Activated T-helper 2 cell treated with anti-CD3 and anti-CD28 coated beads, Interferon-gamma antibody, Interleukin-2, Interleukin-4, amounts not matched to agents 10 μg/mL and 5 μg/mL and 100 μg/mL, durations not matched to agents 14 hours and 24 hours and 36 hours (primary cell): ENCODE results near the gene C4orf50. TPM values are rescaled to one million over a fixed set of nuclear protein-coding genes. Genes with fewer than 3 reads are reported as not detected.

Experiments
- DNase-seq: peaks from one replicate; pipeline ENCODE4 v3.0.0; 2021; ENCODE audit warnings: low spot score
- H3K27ac Mint-ChIP-seq: one replicate; pipeline ENCODE4 v1.8.0; 2021; ENCODE audit warnings: mixed read lengths
- H3K27me3 Mint-ChIP-seq: one replicate; pipeline ENCODE4 v1.8.0; 2021; ENCODE audit warnings: low read depth, mixed read lengths
- H3K36me3 Mint-ChIP-seq: one replicate; pipeline ENCODE4 v1.8.0; 2021; ENCODE audit warnings: low read depth, mixed read lengths
- H3K4me1 Mint-ChIP-seq: one replicate; pipeline ENCODE4 v1.8.0; 2021; ENCODE audit warnings: low read depth, mixed read lengths
- H3K4me3 Mint-ChIP-seq: one replicate; pipeline ENCODE4 v1.8.0; 2021; ENCODE audit warnings: low read depth, mild to moderate bottlenecking, moderate library complexity, mixed read lengths
- H3K9me3 Mint-ChIP-seq: one replicate; pipeline ENCODE4 v1.8.0; 2021; ENCODE audit warnings: mixed read lengths
- intact Hi-C: fragments of 100-400 bp; cut with micrococcal nuclease; formaldehyde crosslinking; loops from one replicate; pipeline ENCODE4 v1.15.1; 2023
- total RNA-seq: library from RNA; stranded (reverse); gene quantifications from 2 replicates; pipeline ENCODE4 v1.2.3, GENCODE V29; 2022

Gene C4orf50
- total RNA-seq, 1 donor from 2014 or later, result 0.18 TPM

DNA sequence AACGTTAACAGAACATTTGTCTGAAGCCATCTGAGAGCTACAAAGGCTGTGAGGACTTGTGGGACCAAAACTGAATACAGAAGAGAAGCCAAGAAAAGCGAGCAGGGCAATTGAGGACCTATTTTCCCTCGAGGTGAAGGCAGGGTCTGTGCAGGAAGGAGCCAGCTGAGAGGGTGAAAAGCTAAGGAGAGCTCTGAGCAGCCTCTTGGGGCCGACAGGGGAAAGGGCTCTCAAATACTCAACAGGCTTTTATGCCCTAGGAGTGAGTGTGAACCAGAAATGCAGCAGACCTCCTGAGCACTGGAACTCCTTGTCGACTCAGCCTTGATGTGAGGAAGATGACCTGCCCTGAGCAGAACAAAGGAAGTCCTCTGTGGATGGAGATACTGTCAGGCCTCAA lies 54.2 kb downstream of the C4orf50 start:
- intact Hi-C loops, result no loop called here
- Mint-ChIP-seq H3K27me3 (no peaks in the 10 kb centered on the region), H3K4me3 (no peak overlapping the region), H3K9me3 (no peaks in the 10 kb centered on the region), H3K27ac (no peak overlapping the region), H3K4me1 (no peaks in the 10 kb centered on the region), H3K36me3 (no peaks in the 10 kb centered on the region)
- DNase-seq, result no peak

DNA sequence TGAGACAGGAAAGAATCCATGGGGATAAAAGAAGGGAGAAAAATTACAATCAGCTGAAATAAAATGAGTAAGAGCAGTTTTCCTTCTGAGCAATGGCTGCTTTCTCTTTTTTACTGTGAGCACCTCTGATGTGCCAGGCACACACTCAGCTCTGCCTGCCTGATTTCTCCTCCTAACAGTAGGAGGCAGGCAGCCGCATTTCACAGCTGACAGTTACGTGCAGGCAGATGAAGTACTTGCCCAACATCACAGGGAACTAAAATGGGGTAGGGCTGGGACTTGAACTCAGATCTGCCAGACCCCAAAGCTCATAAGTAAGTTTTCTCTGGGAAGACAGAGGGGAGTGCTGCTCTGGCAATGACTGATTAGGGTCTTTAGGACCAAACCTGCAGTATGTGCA lies 54.6 kb downstream of the C4orf50 start:
- no peak overlapping the region for H3K27ac Mint-ChIP-seq
- H3K4me1 Mint-ChIP-seq, result no peaks in the 10 kb centered on the region
- intact Hi-C loops, result no loop called here
- no peaks in the 10 kb centered on the region for H3K9me3 Mint-ChIP-seq
- H3K27me3 Mint-ChIP-seq, result no peaks in the 10 kb centered on the region
- no peak for DNase-seq
- no peaks in the 10 kb centered on the region for H3K36me3 Mint-ChIP-seq
- no peak overlapping the region for H3K4me3 Mint-ChIP-seq

DNA sequence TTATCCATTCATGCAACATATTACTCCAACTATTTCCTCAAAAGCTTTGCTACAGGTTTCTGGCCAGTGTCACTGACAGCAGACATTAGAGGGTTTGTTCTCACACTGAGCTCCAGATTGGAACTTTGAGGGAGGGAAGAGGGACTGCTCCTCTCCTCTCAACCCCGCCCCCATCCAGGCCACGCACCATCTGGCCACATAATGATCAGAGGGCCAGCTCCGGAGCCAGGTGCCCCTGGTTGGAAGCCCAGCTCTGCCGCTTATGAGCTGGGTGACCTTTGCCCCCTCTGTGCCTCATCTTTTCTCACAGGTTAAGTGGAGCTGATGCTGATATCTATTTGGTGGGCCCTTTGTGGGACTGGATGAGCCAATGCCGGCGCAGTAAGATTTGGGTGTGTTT lies 55.8 kb downstream of the C4orf50 start:
- DNase-seq, result no peak
- intact Hi-C loops, result no loop called here
- H3K36me3 Mint-ChIP-seq, result no peaks in the 10 kb centered on the region
- H3K27ac Mint-ChIP-seq, result no peak overlapping the region
- H3K9me3 Mint-ChIP-seq, result no peaks in the 10 kb centered on the region
- no peak overlapping the region for H3K4me3 Mint-ChIP-seq
- no peaks in the 10 kb centered on the region for H3K27me3 Mint-ChIP-seq
- no peaks in the 10 kb centered on the region for H3K4me1 Mint-ChIP-seq

DNA sequence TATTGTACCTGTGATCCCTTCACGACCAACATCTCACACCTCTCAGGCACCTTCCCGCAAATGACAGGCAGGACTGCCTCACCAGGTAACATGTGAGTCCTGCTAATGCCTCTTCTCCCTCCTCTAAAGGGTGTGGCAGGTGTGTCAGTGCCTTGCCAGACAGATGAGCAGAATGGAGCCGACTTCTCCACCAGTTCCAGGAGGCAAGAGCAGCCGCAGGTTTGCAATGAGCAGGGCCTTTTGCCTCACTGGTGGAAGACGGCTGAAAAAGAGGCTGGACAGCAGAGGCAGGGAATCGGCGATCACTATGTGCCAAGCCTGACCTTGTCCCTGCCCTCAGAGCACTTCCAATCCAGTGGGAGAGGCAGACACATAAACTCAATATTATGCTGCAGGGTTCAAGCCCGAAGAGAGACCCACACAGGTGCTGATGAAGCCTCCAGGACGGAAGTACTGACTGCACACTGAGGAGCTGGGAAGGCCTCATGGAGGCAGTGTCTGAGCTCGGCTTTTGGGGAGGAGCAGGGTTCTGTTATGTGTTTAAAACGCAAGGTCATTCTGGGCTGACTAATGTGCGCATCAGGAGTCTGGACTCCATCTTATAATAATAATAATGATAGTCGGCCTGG lies 57.9 kb downstream of the C4orf50 start:
- H3K9me3 Mint-ChIP-seq, result no peaks in the 10 kb centered on the region
- peaks cover 5% of the 10 kb centered on the region for H3K4me1 Mint-ChIP-seq
- intact Hi-C loops, result no loop called here
- H3K27me3 Mint-ChIP-seq, result no peaks in the 10 kb centered on the region
- no peaks in the 10 kb centered on the region for H3K36me3 Mint-ChIP-seq
- no peak overlapping the region for H3K27ac Mint-ChIP-seq
- DNase-seq, result no peak
- no peak overlapping the region for H3K4me3 Mint-ChIP-seq

DNA sequence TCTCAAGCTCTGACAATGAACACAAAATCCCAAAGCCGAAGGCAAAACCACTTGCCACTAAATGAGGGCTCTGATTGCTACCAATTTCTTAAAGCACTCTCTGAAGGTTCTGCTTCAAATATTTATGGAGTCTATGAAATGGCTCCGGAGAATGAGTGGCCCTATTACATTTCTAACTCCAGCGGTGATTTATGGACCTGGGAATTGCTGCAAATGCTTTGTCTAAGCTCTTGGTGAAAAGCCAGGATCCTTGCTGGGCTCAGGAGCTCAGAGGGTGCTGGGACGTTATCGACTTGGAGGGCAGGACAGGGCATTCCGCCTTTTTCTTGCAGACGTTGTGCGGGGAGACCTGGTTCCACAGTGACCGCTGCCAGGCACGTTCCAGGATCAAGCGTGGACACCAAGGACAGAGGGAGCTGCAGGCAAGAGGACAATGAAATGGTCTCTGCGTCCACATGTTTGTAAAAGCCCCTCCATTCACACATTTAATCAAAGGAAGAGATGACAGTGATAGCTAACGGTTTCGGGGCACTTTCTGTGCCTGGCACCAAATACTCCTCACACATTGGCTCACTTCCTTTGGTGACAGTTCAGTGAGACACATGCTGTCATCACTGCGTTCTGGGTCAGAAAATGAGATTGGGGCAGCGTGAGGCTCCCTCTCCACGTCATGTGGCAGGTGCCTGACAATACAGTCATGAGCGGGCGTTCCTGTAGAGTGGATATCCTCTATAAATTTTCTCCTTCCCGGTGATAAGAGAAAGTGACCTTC lies 58.8 kb downstream of the C4orf50 start:
- Mint-ChIP-seq H3K27me3 (no peaks in the 10 kb centered on the region), H3K36me3 (no peaks in the 10 kb centered on the region), H3K4me3 (no peak overlapping the region), H3K9me3 (no peaks in the 10 kb centered on the region), H3K4me1 (peaks cover 5% of the 10 kb centered on the region), H3K27ac (no peak overlapping the region)
- no peak for DNase-seq
- intact Hi-C loops, result no loop called here

DNA sequence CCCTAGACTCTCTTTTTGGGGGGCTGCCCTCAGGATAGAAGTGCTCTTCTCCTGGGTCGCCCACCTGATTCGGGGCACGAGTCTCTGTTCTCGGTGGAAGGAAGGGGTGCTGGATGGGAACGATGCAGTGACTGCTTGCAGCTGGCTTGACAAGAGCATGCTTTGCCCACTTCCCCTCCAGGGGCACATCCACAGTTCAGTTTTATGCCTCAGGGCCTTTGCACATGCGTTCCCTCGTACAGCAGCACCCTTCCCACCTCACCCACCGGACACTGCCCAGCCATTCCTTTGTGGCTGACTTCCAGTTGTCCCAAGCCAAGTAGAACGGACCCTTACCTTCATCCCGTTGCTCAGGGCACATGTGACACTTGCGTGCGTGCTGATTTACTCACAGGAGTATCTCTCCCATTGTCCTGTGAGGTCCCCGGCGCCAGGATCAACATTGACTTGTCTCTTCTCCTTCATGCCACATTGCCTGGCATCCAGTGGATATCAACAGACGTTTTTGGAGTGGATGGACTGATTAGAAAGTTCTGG lies 60.0 kb downstream of the C4orf50 start:
- intact Hi-C loops, result no loop called here
- Mint-ChIP-seq H3K4me3 (no peak overlapping the region), H3K9me3 (no peaks in the 10 kb centered on the region), H3K27ac (no peak overlapping the region), H3K36me3 (no peaks in the 10 kb centered on the region), H3K27me3 (no peaks in the 10 kb centered on the region), H3K4me1 (peaks cover 5% of the 10 kb centered on the region)
- no peak for DNase-seq

DNA sequence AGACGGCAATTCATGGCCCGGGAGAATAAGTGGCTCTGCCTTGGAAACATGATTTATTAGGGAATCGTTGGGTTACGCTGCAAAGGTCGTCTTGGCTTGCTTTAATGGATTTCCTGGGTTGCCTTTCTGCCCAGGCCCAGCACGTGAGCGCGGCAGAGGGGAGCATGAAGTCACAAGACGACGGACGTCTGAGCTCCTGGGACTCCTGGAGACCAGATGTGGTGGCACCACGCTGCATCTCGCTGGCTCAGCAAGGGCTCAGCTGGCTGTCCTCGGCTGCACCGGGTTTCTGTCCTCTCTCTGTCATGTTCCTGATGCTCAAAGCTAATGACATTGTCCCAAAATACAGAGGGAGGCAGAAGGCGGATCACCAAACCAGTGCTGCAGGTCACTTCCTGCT lies 61.2 kb downstream of the C4orf50 start:
- peaks cover 5% of the 10 kb centered on the region for H3K4me1 Mint-ChIP-seq
- no peaks in the 10 kb centered on the region for H3K27me3 Mint-ChIP-seq
- no peak overlapping the region for H3K4me3 Mint-ChIP-seq
- intact Hi-C loops, result no loop called here
- no peak overlapping the region for H3K27ac Mint-ChIP-seq
- H3K9me3 Mint-ChIP-seq, result no peaks in the 10 kb centered on the region
- DNase-seq, result no peak
- no peaks in the 10 kb centered on the region for H3K36me3 Mint-ChIP-seq

DNA sequence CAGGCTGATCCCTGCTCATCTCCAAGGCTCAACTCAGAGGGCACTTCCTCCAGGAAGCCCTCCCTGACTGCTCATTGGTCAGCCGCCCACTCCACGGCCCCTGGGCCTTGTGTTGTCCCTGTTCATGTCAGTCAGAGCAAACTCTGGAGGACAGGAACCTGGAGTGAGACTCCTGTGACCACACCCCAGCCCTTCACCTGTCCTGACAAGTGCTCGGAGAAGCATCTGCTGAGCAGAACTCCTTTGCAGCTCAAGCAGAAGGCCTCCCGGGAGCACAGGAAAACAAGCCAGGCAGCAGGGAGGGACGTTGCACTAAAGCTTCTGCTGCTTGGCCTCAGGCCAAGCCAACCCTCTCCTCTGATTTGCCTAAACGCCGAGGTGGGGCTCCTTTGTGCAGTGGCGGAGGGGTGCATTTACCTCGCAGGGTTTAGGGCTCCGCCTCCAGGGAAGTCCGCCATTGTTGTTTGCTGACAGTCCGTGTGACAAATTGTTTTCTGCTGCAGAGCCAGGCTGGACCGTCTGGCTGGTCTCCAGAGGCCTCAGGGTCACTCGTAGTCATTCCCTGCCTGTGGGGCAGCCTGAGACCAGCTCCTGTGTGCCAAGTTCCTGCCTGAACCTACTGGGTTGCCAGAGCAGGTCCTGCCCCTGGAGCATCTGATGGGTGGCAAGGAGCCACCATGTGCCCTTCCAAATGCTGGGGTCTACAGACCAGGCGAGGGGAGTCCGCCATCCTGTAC lies 61.8 kb downstream of the C4orf50 start:
- no peak for DNase-seq
- intact Hi-C loops, result no loop called here
- H3K4me1 Mint-ChIP-seq, result peaks cover 5% of the 10 kb centered on the region
- H3K27ac Mint-ChIP-seq, result no peak overlapping the region
- peaks cover 5% of the 10 kb centered on the region for H3K27me3 Mint-ChIP-seq
- H3K36me3 Mint-ChIP-seq, result no peaks in the 10 kb centered on the region
- no peak overlapping the region for H3K4me3 Mint-ChIP-seq
- no peaks in the 10 kb centered on the region for H3K9me3 Mint-ChIP-seq

DNA sequence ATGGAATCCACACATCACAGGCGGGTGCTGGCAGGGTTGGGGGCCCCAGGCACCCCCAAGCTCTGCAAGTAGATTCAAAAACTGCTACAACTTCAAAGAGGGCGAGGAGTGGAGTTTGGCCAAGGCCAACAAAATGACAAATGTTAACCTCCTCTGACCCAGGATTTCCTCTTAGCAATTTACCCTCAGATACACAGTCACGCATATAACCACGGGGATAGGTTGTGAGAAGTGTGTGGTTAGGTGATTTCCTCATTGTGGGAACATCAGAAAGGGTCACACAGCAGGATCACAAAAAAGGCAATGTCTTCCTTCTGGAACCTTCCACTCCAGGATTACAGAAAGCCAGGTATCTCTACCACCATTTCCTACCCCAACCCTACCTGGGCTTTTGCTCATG lies 62.4 kb downstream of the C4orf50 start:
- intact Hi-C loops, result no loop called here
- Mint-ChIP-seq H3K27me3 (peaks cover 5% of the 10 kb centered on the region), H3K36me3 (no peaks in the 10 kb centered on the region), H3K9me3 (no peaks in the 10 kb centered on the region), H3K4me1 (peaks cover 5% of the 10 kb centered on the region), H3K4me3 (no peak overlapping the region), H3K27ac (no peak overlapping the region)
- DNase-seq, result no peak

DNA sequence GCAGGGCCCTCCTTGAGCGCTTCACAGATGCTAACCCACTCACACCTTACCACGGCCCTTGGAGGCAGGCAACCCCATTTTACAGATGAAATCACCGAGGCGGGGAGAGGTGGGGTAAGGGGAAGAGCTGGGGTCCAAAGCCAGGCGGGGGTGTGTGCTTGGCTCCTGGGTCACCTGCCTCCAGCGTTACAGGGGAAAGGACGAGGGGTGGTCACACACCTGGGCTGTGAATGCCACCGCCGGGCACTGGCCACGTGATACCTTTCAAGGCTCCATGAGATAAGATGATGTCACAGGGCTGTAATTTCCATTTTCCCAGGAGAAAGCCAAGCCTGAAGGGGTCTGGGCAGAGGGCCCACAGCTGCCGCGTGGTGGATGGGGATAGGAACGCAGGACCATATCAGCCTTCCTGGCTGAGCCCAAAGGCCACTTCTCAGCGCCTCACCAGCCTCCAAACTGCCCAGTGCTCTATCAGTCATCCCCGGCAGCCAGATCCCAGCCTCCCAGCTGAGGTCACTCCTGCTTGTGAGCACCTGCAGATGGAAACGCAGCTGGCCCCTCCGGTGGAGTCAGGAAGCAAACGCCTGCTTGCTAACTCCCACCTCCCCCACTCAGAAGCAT lies 62.9 kb downstream of the C4orf50 start:
- no peaks in the 10 kb centered on the region for H3K36me3 Mint-ChIP-seq
- intact Hi-C loops, result no loop called here
- H3K4me1 Mint-ChIP-seq, result peaks cover 5% of the 10 kb centered on the region
- H3K9me3 Mint-ChIP-seq, result no peaks in the 10 kb centered on the region
- DNase-seq, result no peak
- H3K27me3 Mint-ChIP-seq, result peaks cover 5% of the 10 kb centered on the region
- no peak overlapping the region for H3K4me3 Mint-ChIP-seq
- H3K27ac Mint-ChIP-seq, result no peak overlapping the region

DNA sequence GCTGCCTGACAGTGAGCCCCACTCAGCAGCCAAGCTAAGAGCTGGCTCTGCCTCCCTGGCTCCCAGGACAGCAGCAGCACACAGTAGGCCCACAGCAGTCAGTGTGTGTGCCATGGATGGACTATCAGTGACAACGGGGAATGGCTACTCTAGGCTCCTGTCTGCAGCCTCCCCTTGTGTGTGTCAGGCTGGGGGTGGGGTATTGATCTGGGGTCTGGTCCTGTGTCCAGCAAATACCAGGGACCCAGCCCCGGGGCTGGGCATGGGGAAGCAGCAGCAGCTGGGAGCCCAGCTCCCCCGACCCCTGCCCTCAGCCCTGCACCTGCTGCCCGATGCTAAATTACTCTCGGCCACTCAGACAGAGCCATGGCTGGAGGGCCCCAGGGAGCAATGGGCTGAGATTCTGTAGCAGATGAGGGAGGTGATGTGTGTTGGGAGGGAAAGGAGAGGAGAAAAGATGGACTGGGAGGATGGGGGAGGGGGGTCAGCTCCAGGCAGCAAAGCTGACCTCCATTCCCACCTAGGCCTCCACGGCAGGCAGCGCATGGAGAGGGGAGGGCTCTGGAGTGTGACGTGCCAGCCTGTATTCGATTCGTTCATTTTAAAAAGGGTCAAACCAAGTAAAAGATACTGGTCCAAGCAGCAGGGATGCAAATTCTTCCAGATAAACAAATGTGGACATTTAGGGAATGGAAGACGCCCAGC lies 64.0 kb downstream of the C4orf50 start:
- no peaks in the 10 kb centered on the region for H3K9me3 Mint-ChIP-seq
- H3K27ac Mint-ChIP-seq, result no peak overlapping the region
- H3K4me3 Mint-ChIP-seq, result no peak overlapping the region
- DNase-seq, result no peak
- H3K4me1 Mint-ChIP-seq, result peaks cover 5% of the 10 kb centered on the region
- peaks cover 5% of the 10 kb centered on the region for H3K27me3 Mint-ChIP-seq
- intact Hi-C loops, result no loop called here
- H3K36me3 Mint-ChIP-seq, result no peaks in the 10 kb centered on the region
